Body of pancreas (tissue), 4 donors: ENCODE data around the gene EXD2.

ENCODE experiments used
- CTCF ChIP-seq, 7 experiments: fragments of 450-650 bp in 4 of 7; fragments of 200-600 bp in 3 of 7; sonication (generic) in 3 of 7; IDR thresholded peaks; one replicate each; pipeline ENCODE4 v1.5.1; 2016 to 2019; ENCODE audit warnings: antibody characterized with exemption in 7 of 7
- POLR2A ChIP-seq, 3 donors: fragments of 450-650 bp; IDR thresholded peaks; one replicate each; pipeline ENCODE4 v1.6.1; 2016; ENCODE audit warnings: antibody characterized with exemption in 3 of 3, mild to moderate bottlenecking in 2 of 3

- TF ChIP-seq CTCF (IDR thresholded peaks at IDR 0.05), result no peak
- TF ChIP-seq POLR2A (IDR thresholded peaks at IDR 0.05), result no peak
Observed at GRCh38 chr14:69152181-69152901, 39.0 kb upstream of the EXD2 start.
